Measurements from ENCODE around the gene AIG1. TPM values are rescaled to one million over a fixed set of nuclear protein-coding genes. Genes with fewer than 3 reads are reported as not detected.

The AIG1 gene
- total RNA-seq, 2 experiments from 2014 or later = 7.4 to 8.4 TPM

- Histone ChIP-seq H3K27me3 (ENCODE audit: control insufficient read depth in 1 of 2, insufficient read depth in 2 of 2, low read length in 2 of 2) (no peaks in the 10 kb centered on the region), H3K36me3 (ENCODE audit: insufficient read depth, low read length) (no peaks in the 10 kb centered on the region), H3K4me3 (ENCODE audit: low read length) (no peak overlapping the region), H3K4me1 (ENCODE audit: insufficient read depth, low read length) (no peaks in the 10 kb centered on the region), H3K9me3 (ENCODE audit: control insufficient read depth in 1 of 2, insufficient read depth in 1 of 2, low read length in 2 of 2) (no peaks in the 10 kb centered on the region), H3K27ac (ENCODE audit: low read depth in 1 of 2, low read length in 2 of 2) (no peak overlapping the region)
- no peaks in the 10 kb centered on the region for H3K9me3 Mint-ChIP-seq
- H3K36me3 Mint-ChIP-seq (ENCODE audit: low read depth) = no peaks in the 10 kb centered on the region
- H3K4me1 Mint-ChIP-seq (ENCODE audit: low read depth) = no peaks in the 10 kb centered on the region
- DNase-seq = no peak
- POLR2A ChIA-PET = no interaction called here
- no peak for ATAC-seq (ENCODE audit: poor library complexity)
- H3K4me3 Mint-ChIP-seq = no peak overlapping the region
- no peak overlapping the region for H3K27ac Mint-ChIP-seq
- TF ChIP-seq, protein P1, sequence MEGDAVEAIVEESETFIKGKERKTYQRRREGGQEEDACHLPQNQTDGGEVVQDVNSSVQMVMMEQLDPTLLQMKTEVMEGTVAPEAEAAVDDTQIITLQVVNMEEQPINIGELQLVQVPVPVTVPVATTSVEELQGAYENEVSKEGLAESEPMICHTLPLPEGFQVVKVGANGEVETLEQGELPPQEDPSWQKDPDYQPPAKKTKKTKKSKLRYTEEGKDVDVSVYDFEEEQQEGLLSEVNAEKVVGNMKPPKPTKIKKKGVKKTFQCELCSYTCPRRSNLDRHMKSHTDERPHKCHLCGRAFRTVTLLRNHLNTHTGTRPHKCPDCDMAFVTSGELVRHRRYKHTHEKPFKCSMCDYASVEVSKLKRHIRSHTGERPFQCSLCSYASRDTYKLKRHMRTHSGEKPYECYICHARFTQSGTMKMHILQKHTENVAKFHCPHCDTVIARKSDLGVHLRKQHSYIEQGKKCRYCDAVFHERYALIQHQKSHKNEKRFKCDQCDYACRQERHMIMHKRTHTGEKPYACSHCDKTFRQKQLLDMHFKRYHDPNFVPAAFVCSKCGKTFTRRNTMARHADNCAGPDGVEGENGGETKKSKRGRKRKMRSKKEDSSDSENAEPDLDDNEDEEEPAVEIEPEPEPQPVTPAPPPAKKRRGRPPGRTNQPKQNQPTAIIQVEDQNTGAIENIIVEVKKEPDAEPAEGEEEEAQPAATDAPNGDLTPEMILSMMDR (IDR thresholded peaks at IDR 0.05) = no peak
- H3K27me3 Mint-ChIP-seq = no peaks in the 10 kb centered on the region
- intact Hi-C loops (cut with DNase I, micrococcal nuclease) = no loop called here
- CTCF ChIA-PET = no interaction called here
Observed at GRCh38 chr6:143221698-143222097, 161.0 kb downstream of the AIG1 start.

DNA sequence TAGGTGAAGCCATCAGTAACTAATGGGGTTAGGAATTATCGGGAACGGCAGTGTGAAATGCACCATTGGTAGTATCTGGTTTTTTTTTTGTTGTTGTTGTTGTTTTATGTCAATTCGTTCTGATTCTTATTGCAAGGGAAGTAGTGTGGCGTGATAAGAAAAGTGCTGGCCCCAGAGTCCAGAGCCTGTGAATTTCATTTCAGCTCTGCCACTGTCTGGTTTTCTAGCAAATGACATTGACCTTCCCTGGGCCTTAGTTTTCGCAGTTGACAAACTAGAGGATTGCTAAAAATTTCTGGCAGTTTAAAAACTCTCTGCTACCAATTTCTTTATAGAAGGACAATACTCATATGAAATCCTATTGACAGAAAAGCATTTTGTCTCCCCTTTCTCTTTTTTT, 161.6 kb downstream of the AIG1 start:
- H3K27ac Mint-ChIP-seq = no peak overlapping the region
- H3K36me3 ChIP-seq (ENCODE audit: insufficient read depth, low read length) = no peaks in the 10 kb centered on the region
- no peak overlapping the region for H3K4me3 Mint-ChIP-seq
- H3K27ac ChIP-seq (ENCODE audit: low read depth in 1 of 2, low read length in 2 of 2) = no peak overlapping the region
- ChIA-PET POLR2A (no interaction called here), CTCF (no interaction called here)
- ATAC-seq (ENCODE audit: poor library complexity) (no peak), DNase-seq (no peak)
- no peaks in the 10 kb centered on the region for H3K4me1 Mint-ChIP-seq (ENCODE audit: low read depth)
- H3K27me3 ChIP-seq (ENCODE audit: control insufficient read depth in 1 of 2, insufficient read depth in 2 of 2, low read length in 2 of 2) = no peaks in the 10 kb centered on the region
- no peaks in the 10 kb centered on the region for H3K4me1 ChIP-seq (ENCODE audit: insufficient read depth, low read length)
- H3K9me3 ChIP-seq (ENCODE audit: control insufficient read depth in 1 of 2, insufficient read depth in 1 of 2, low read length in 2 of 2) = no peaks in the 10 kb centered on the region
- H3K27me3 Mint-ChIP-seq = no peaks in the 10 kb centered on the region
- no peak overlapping the region for H3K4me3 ChIP-seq (ENCODE audit: low read length)
- TF ChIP-seq, protein P1 (IDR thresholded peaks at IDR 0.05) = no peak
- H3K9me3 Mint-ChIP-seq = no peaks in the 10 kb centered on the region
- H3K36me3 Mint-ChIP-seq (ENCODE audit: low read depth) = no peaks in the 10 kb centered on the region
- intact Hi-C loops (cut with DNase I, micrococcal nuclease) = no loop called here

GRCh38 chr6:143222801-143223231, 162.1 kb downstream of the AIG1 start:
- H3K27me3 ChIP-seq (ENCODE audit: control insufficient read depth in 1 of 2, insufficient read depth in 2 of 2, low read length in 2 of 2) = no peaks in the 10 kb centered on the region
- Mint-ChIP-seq H3K4me1 (ENCODE audit: low read depth) (no peaks in the 10 kb centered on the region), H3K27me3 (no peaks in the 10 kb centered on the region), H3K27ac (no peak overlapping the region), H3K9me3 (no peaks in the 10 kb centered on the region), H3K36me3 (ENCODE audit: low read depth) (no peaks in the 10 kb centered on the region), H3K4me3 (no peak overlapping the region)
- no peaks in the 10 kb centered on the region for H3K36me3 ChIP-seq (ENCODE audit: insufficient read depth, low read length)
- intact Hi-C loops (cut with DNase I, micrococcal nuclease) = no loop called here
- H3K27ac ChIP-seq (ENCODE audit: low read depth in 1 of 2, low read length in 2 of 2) = no peak overlapping the region
- H3K4me3 ChIP-seq (ENCODE audit: low read length) = no peak overlapping the region
- no peaks in the 10 kb centered on the region for H3K9me3 ChIP-seq (ENCODE audit: control insufficient read depth in 1 of 2, insufficient read depth in 1 of 2, low read length in 2 of 2)
- TF ChIP-seq, protein P1 (IDR thresholded peaks at IDR 0.05) = no peak
- no peaks in the 10 kb centered on the region for H3K4me1 ChIP-seq (ENCODE audit: insufficient read depth, low read length)
- CTCF ChIA-PET = no interaction called here
- DNase-seq = no peak
- POLR2A ChIA-PET = no interaction called here
- no peak for ATAC-seq (ENCODE audit: poor library complexity)
